ENCODE measurements around the gene POLR1B. TPM values are rescaled to one million over a fixed set of nuclear protein-coding genes. Genes with fewer than 3 reads are reported as not detected.

The POLR1B gene
- total and polyA plus RNA-seq, 2 experiments from 2014 or later, result 9.8 to 16.5 TPM

- WGBS, 2 experiments (ENCODE audit: low coverage in 1 of 2, low lambda C conversion rate in 2 of 2, missing lambda C conversion rate in 2 of 2), result 57 to 66% methylated on average over 2 of the region's 2 CpGs
- no peaks in the 10 kb centered on the region for H3K79me2 ChIP-seq (ENCODE audit: insufficient read depth)
- no peaks in the 10 kb centered on the region for H3K27me3 ChIP-seq (replicated peaks; ENCODE audit: insufficient read depth)
- no peak overlapping the region for H3K27ac ChIP-seq
- no peak overlapping the region for H2AFZ ChIP-seq
- H3K4me2 ChIP-seq (ENCODE audit: unreplicated experiment), result no peak overlapping the region
- 0 out of 2 replicates have a peak, but pooled peaks cover 6% of the 10 kb centered on the region for H3F3A ChIP-seq (ENCODE audit: insufficient read depth)
- H3K9me3 ChIP-seq (ENCODE audit: low read depth), result no peaks in the 10 kb centered on the region
- peaks cover 16% of the 10 kb centered on the region for H3K4me1 ChIP-seq (ENCODE audit: insufficient read depth)
- H3K36me3 ChIP-seq (ENCODE audit: low read depth), result no peaks in the 10 kb centered on the region
- TF ChIP-seq EZH2 (IDR thresholded peaks at IDR 0.05; ENCODE audit: insufficient read depth, poor library complexity, severe bottlenecking), result no peak
- H3K4me3 ChIP-seq, result no peak overlapping the region
- in situ Hi-C loops (cut with MboI), result loop anchor here (25.0 kb wide), 1 partner anchor 334 kb away; no protein-coding TSS in a partner anchor
- H3K9me2 ChIP-seq (ENCODE audit: insufficient read depth), result no peaks in the 10 kb centered on the region
- no peak overlapping the region for H3K9ac ChIP-seq
- DNase-seq, result no peak
- H4K20me1 ChIP-seq (ENCODE audit: insufficient read depth), result no peaks in the 10 kb centered on the region
Observed at GRCh38 chr2:112603731-112604130, 61.5 kb downstream of the POLR1B start.

GRCh38 chr2:112604952-112605351 is 62.7 kb downstream of the POLR1B start:
- in situ Hi-C loops (cut with MboI), result loop anchor here (5.0 to 25.0 kb wide), 2 partner anchors 117 to 332 kb away; partner anchors contain the start of gene NT5DC4
- H3K9ac ChIP-seq, result no peak overlapping the region
- WGBS, 2 experiments (ENCODE audit: low coverage in 1 of 2, low lambda C conversion rate in 2 of 2, missing lambda C conversion rate in 2 of 2), result 62 to 77% methylated on average over 4 of the region's 4 CpGs

GRCh38 chr2:112605926-112606325 is 63.7 kb downstream of the POLR1B start:
- in situ Hi-C loops (cut with MboI), result loop anchor here (5.0 to 25.0 kb wide), 2 partner anchors 116 to 331 kb away; partner anchors contain the start of gene NT5DC4
- H3K27me3 ChIP-seq (replicated peaks; ENCODE audit: insufficient read depth), result no peaks in the 10 kb centered on the region
- H3K4me1 ChIP-seq (ENCODE audit: insufficient read depth), result peaks cover 3% of the 10 kb centered on the region
- H3K9me3 ChIP-seq (ENCODE audit: low read depth), result no peaks in the 10 kb centered on the region
- H3K36me3 ChIP-seq (ENCODE audit: low read depth), result no peaks in the 10 kb centered on the region
- H3K9me2 ChIP-seq (ENCODE audit: insufficient read depth), result no peaks in the 10 kb centered on the region
- H4K20me1 ChIP-seq (ENCODE audit: insufficient read depth), result no peaks in the 10 kb centered on the region
- no peaks in the 10 kb centered on the region for H3F3A ChIP-seq (ENCODE audit: insufficient read depth)
- H3K4me3 ChIP-seq, result no peak overlapping the region
- no peak overlapping the region for H3K4me2 ChIP-seq (ENCODE audit: unreplicated experiment)
- TF ChIP-seq EZH2phosphoT487 (IDR thresholded peaks at IDR 0.05; ENCODE audit: insufficient read depth, low read depth) (no peak), EZH2 (IDR thresholded peaks at IDR 0.05; ENCODE audit: insufficient read depth, poor library complexity, severe bottlenecking) (no peak)
- H3K9ac ChIP-seq, result no peak overlapping the region
- no peak overlapping the region for H2AFZ ChIP-seq
- no peaks in the 10 kb centered on the region for H3K79me2 ChIP-seq (ENCODE audit: insufficient read depth)
- WGBS, 2 experiments (ENCODE audit: low coverage in 1 of 2, low lambda C conversion rate in 2 of 2, missing lambda C conversion rate in 2 of 2), result 70 to 74% methylated on average over 5 of the region's 5 CpGs
- DNase-seq, result no peak
- H3K27ac ChIP-seq, result no peak overlapping the region

More at GRCh38 chr2:112604952-112605351, 62.7 kb downstream of the POLR1B start:
- no peak for DNase-seq
- H3K4me2 ChIP-seq (ENCODE audit: unreplicated experiment), result no peak overlapping the region
- no peak overlapping the region for H3K27ac ChIP-seq
- H3K9me2 ChIP-seq (ENCODE audit: insufficient read depth), result no peaks in the 10 kb centered on the region
- TF ChIP-seq EZH2 (IDR thresholded peaks at IDR 0.05; ENCODE audit: insufficient read depth, poor library complexity, severe bottlenecking) (no peak), EZH2phosphoT487 (IDR thresholded peaks at IDR 0.05; ENCODE audit: insufficient read depth, low read depth) (no peak)
- H4K20me1 ChIP-seq (ENCODE audit: insufficient read depth), result no peaks in the 10 kb centered on the region
- no peaks in the 10 kb centered on the region for H3K27me3 ChIP-seq (replicated peaks; ENCODE audit: insufficient read depth)
- no peaks in the 10 kb centered on the region for H3K9me3 ChIP-seq (ENCODE audit: low read depth)
- H3K4me3 ChIP-seq, result no peak overlapping the region
- no peaks in the 10 kb centered on the region for H3K36me3 ChIP-seq (ENCODE audit: low read depth)
- H3F3A ChIP-seq (ENCODE audit: insufficient read depth), result 0 out of 2 replicates have a peak, but pooled peaks cover 6% of the 10 kb centered on the region
- H2AFZ ChIP-seq, result no peak overlapping the region
- H3K4me1 ChIP-seq (ENCODE audit: insufficient read depth), result peaks cover 12% of the 10 kb centered on the region
- H3K79me2 ChIP-seq (ENCODE audit: insufficient read depth), result no peaks in the 10 kb centered on the region

GRCh38 chr2:112606547-112606946 is 64.3 kb downstream of the POLR1B start:
- Histone ChIP-seq H3K36me3 (ENCODE audit: low read depth) (no peaks in the 10 kb centered on the region), H4K20me1 (ENCODE audit: insufficient read depth) (no peaks in the 10 kb centered on the region), H3K9me2 (ENCODE audit: insufficient read depth) (no peaks in the 10 kb centered on the region), H3K4me1 (ENCODE audit: insufficient read depth) (no peaks in the 10 kb centered on the region), H3K4me2 (ENCODE audit: unreplicated experiment) (no peak overlapping the region), H3K4me3 (no peak overlapping the region), H3F3A (ENCODE audit: insufficient read depth) (no peaks in the 10 kb centered on the region), H3K27me3 (replicated peaks; ENCODE audit: insufficient read depth) (no peaks in the 10 kb centered on the region), H3K9me3 (ENCODE audit: low read depth) (no peaks in the 10 kb centered on the region), H3K79me2 (ENCODE audit: insufficient read depth) (no peaks in the 10 kb centered on the region), H3K9ac (no peak overlapping the region), H3K27ac (no peak overlapping the region), H2AFZ (no peak overlapping the region)
- TF ChIP-seq EZH2 (IDR thresholded peaks at IDR 0.05; ENCODE audit: insufficient read depth, poor library complexity, severe bottlenecking) (no peak), EZH2phosphoT487 (IDR thresholded peaks at IDR 0.05; ENCODE audit: insufficient read depth, low read depth) (no peak)
- 69 to 75% methylated on average over 4 of the region's 4 CpGs for WGBS, 2 experiments (ENCODE audit: low coverage in 1 of 2, low lambda C conversion rate in 2 of 2, missing lambda C conversion rate in 2 of 2)
- DNase-seq, result no peak
- in situ Hi-C loops (cut with MboI), result loop anchor here (5.0 to 25.0 kb wide), 2 partner anchors 116 to 331 kb away; partner anchors contain the start of gene NT5DC4

Measured in GM23248 (cell line).